ENCODE data around the gene CCR6.
"Not testable (repeated sequence)": the region's sequence is repeated elsewhere in the genome, so short reads cannot be mapped to it uniquely, and the experiment has no call there.

DNA sequence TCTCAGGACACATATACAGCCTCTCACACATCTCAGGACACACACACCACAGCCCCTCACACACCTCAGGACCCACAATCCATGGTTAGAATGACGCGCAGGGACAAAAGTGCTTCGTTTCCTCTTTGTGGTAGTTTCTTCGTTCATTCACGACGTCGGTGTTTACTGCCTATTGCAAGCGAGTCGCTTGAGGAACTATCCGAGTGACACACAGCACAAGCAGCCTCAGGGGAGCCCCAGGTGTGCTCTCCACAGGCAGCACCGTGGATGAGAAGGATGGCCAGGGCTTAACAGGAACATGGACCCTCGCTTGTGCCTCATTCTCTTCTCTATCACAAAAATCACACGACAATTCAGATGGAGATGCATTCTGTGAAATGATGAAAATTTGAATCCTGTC, 47.0 kb downstream of the CCR6 start:
- TF ChIP-seq POLR2A (IDR thresholded peaks at IDR 0.05) = not testable (repeated sequence)
- TF ChIP-seq, protein P1, sequence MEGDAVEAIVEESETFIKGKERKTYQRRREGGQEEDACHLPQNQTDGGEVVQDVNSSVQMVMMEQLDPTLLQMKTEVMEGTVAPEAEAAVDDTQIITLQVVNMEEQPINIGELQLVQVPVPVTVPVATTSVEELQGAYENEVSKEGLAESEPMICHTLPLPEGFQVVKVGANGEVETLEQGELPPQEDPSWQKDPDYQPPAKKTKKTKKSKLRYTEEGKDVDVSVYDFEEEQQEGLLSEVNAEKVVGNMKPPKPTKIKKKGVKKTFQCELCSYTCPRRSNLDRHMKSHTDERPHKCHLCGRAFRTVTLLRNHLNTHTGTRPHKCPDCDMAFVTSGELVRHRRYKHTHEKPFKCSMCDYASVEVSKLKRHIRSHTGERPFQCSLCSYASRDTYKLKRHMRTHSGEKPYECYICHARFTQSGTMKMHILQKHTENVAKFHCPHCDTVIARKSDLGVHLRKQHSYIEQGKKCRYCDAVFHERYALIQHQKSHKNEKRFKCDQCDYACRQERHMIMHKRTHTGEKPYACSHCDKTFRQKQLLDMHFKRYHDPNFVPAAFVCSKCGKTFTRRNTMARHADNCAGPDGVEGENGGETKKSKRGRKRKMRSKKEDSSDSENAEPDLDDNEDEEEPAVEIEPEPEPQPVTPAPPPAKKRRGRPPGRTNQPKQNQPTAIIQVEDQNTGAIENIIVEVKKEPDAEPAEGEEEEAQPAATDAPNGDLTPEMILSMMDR (IDR thresholded peaks at IDR 0.05 in 4 of 5, conservative IDR thresholded peaks at IDR 0.05 in 1 of 5) = not testable (repeated sequence)

All from gastrocnemius medialis (tissue), 4 donors.